HepG2 (cell line): ENCODE data around the gene RRP12. TPM values are rescaled to one million over a fixed set of nuclear protein-coding genes. Genes with fewer than 3 reads are reported as not detected.

Experiments used
- FOSL2 ChIP-seq: sonication (generic); formaldehyde crosslinking; IDR thresholded peaks from 2 replicates; pipeline ENCODE4 v1.4.0; 2020; ENCODE audit warnings: missing genetic modification reagents
- PHF21A ChIP-seq: sonication (generic); formaldehyde crosslinking; IDR thresholded peaks from 2 replicates; pipeline ENCODE4 v1.5.0; 2020; ENCODE audit warnings: mild to moderate bottlenecking, missing genetic modification reagents
- PRPF4 ChIP-seq: fragments of 200-400 bp; formaldehyde crosslinking; IDR thresholded peaks from 2 replicates; pipeline ENCODE4 v1.6.1; 2016; ENCODE audit warnings: low read length, low read depth; ENCODE audit not compliant: poor library complexity, severe bottlenecking
- SALL1 ChIP-seq: sonication (generic); formaldehyde crosslinking; IDR thresholded peaks from 2 replicates; pipeline ENCODE4 v1.8.0; 2022; ENCODE audit warnings: mild to moderate bottlenecking, missing genetic modification reagents
- SAP130 ChIP-seq: IDR thresholded peaks from 2 replicates; pipeline ENCODE4 v1.6.1; 2016; ENCODE audit warnings: low read depth
- SP2 ChIP-seq: sonication (generic); formaldehyde crosslinking; IDR thresholded peaks from 2 replicates; pipeline ENCODE4 v1.5.1; 2020; ENCODE audit warnings: mild to moderate bottlenecking, missing genetic modification reagents
- SRF ChIP-seq: IDR thresholded peaks from 2 replicates; pipeline ENCODE4 v1.6.1; 2011; ENCODE audit warnings: mild to moderate bottlenecking, low read depth, low read length, moderate library complexity
- ZFP36L1 ChIP-seq: sonication (generic); formaldehyde crosslinking; IDR thresholded peaks from 2 replicates; pipeline ENCODE4 v1.8.0; 2022; ENCODE audit warnings: mild to moderate bottlenecking, missing genetic modification reagents, moderate library complexity
- ZFP41 ChIP-seq: sonication (generic); formaldehyde crosslinking; IDR thresholded peaks from 2 replicates; pipeline ENCODE4 v1.4.0; 2020; ENCODE audit warnings: mild to moderate bottlenecking, missing genetic modification reagents, borderline replicate concordance
- ZNF556 ChIP-seq: sonication (generic); formaldehyde crosslinking; IDR thresholded peaks from 2 replicates; pipeline ENCODE4 v1.4.0; 2020; ENCODE audit warnings: mild to moderate bottlenecking, missing genetic modification reagents, borderline replicate concordance
- polyA plus RNA-seq, 8 experiments: library from polyadenylated mRNA; depleted of rRNA in 3 of 8; stranded (reverse) in 7 of 8; unstranded in 1 of 8; fragments of >200 nt; fragmentation: Illumina TruSeq in 4 of 8; extraction: Trizol in 4 of 8; gene quantifications; 2 replicates each; pipeline versions ENCODE4 v1.2.1 to v1.2.3, GENCODE V29; 2011 to 2016; ENCODE audit warnings: low read depth in 4 of 8, missing spikeins in 1 of 8, mixed read lengths in 1 of 8; ENCODE audit not compliant: insufficient read depth in 1 of 8
- total RNA-seq, 5 experiments: library from RNA; depleted of rRNA; stranded (reverse); fragments of >200 nt; fragmentation: Illumina TruSeq; extraction: Trizol; gene quantifications; 2 replicates each; pipeline ENCODE4 v1.2.3, GENCODE V29; 2016; ENCODE audit warnings: low read depth in 1 of 5
- TF ChIP-seq, protein P1 (sequence below): sonication (generic); formaldehyde crosslinking; IDR thresholded peaks from 2 replicates; pipeline ENCODE4 v1.5.0; 2020; ENCODE audit warnings: mild to moderate bottlenecking, missing genetic modification reagents
- TF ChIP-seq, protein P2 (sequence below): sonication (generic); formaldehyde crosslinking; IDR thresholded peaks from 2 replicates; pipeline ENCODE4 v1.4.0; 2020; ENCODE audit warnings: missing genetic modification reagents, borderline replicate concordance

The RRP12 gene
- total and polyA plus RNA-seq, 2 of the 13 experiments (the other 11 are each of a cell fraction or from before 2014, with no cell fraction given): 13.2 to 39.4 TPM

DNA sequence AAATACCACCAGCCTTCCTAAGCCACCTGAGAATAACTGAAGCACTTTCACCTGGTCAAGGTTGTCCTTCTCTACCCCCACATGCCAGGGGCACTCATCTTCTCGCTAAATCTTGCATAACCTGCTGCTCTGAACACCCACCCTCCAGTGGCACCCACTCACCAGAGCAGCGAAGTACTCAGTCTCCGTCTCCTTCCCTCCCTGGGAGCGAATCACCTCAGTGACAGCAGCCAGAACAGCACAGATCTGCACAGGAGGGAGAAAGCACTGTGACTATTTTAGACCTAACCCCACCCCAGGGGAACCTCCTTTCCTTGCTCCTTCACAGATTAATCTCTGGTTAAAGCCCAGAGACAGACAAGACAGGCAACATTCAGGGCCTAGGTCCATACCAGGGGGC is 5.1 kb downstream of the RRP12 start (continued):
- TF ChIP-seq, protein P1, sequence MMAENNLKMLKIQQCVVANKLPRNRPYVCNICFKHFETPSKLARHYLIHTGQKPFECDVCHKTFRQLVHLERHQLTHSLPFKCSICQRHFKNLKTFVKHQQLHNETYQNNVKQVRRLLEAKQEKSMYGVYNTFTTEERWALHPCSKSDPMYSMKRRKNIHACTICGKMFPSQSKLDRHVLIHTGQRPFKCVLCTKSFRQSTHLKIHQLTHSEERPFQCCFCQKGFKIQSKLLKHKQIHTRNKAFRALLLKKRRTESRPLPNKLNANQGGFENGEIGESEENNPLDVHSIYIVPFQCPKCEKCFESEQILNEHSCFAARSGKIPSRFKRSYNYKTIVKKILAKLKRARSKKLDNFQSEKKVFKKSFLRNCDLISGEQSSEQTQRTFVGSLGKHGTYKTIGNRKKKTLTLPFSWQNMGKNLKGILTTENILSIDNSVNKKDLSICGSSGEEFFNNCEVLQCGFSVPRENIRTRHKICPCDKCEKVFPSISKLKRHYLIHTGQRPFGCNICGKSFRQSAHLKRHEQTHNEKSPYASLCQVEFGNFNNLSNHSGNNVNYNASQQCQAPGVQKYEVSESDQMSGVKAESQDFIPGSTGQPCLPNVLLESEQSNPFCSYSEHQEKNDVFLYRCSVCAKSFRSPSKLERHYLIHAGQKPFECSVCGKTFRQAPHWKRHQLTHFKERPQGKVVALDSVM (CRISPR knock-in tag): no peak
- TF ChIP-seq FOSL2 (CRISPR knock-in tag) (no peak), SAP130 (CRISPR knock-in tag) (no peak), SALL1 (CRISPR knock-in tag) (no peak), ZFP41 (no peak), PRPF4 (no peak), PHF21A (CRISPR knock-in tag) (no peak), ZFP36L1 (CRISPR knock-in tag) (no peak), ZNF556 (CRISPR knock-in tag) (no peak), SRF (no peak), SP2 (CRISPR knock-in tag) (no peak)
- TF ChIP-seq, protein P2, sequence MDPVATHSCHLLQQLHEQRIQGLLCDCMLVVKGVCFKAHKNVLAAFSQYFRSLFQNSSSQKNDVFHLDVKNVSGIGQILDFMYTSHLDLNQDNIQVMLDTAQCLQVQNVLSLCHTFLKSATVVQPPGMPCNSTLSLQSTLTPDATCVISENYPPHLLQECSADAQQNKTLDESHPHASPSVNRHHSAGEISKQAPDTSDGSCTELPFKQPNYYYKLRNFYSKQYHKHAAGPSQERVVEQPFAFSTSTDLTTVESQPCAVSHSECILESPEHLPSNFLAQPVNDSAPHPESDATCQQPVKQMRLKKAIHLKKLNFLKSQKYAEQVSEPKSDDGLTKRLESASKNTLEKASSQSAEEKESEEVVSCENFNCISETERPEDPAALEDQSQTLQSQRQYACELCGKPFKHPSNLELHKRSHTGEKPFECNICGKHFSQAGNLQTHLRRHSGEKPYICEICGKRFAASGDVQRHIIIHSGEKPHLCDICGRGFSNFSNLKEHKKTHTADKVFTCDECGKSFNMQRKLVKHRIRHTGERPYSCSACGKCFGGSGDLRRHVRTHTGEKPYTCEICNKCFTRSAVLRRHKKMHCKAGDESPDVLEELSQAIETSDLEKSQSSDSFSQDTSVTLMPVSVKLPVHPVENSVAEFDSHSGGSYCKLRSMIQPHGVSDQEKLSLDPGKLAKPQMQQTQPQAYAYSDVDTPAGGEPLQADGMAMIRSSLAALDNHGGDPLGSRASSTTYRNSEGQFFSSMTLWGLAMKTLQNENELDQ: no peak
